GM12874 (cell line): ENCODE results near the gene RPL10.

ENCODE experiments used
- CTCF ChIP-seq: IDR thresholded peaks from 2 replicates; pipeline ENCODE4 v1.5.1; 2011; ENCODE audit warnings: low read depth, mild to moderate bottlenecking, control low read depth, low read length, moderate library complexity; ENCODE audit not compliant: insufficient read depth

Gene RPL10

GRCh38 chrX:154404625-154405192 is 6.5 kb downstream of the RPL10 start:
- TF ChIP-seq CTCF, result no peak

- TF ChIP-seq CTCF, result no peak
These were observed 10.6 kb downstream of the RPL10 start for GRCh38 chrX:154408659-154409221.

- TF ChIP-seq CTCF, result no peak
These were observed 11.2 kb downstream of the RPL10 start, which contains the start of gene DNASE1L1 for GRCh38 chrX:154409222-154409871. Gene DNASE1L1 (minus strand): TSS chrX:154409254. CDS start chrX:154405568, 3,686 bp downstream.

- no peak for TF ChIP-seq CTCF
These were observed 13.8 kb downstream of the RPL10 start for GRCh38 chrX:154411981-154412340.

GRCh38 chrX:154412468-154412867 is 14.3 kb downstream of the RPL10 start:
- TF ChIP-seq CTCF, result no peak

- TF ChIP-seq CTCF, result no peak
These were observed 15.0 kb downstream of the RPL10 start for GRCh38 chrX:154413142-154413541.

GRCh38 chrX:154417157-154417556 is 19.0 kb downstream of the RPL10 start:
- TF ChIP-seq CTCF, result no peak
